CD4-positive, CD25-positive, alpha-beta regulatory T cell (primary cell): ENCODE measurements around the gene RBFOX2. TPM values are rescaled to one million over a fixed set of nuclear protein-coding genes. Genes with fewer than 3 reads are reported as not detected.

ENCODE experiments used
- ATAC-seq, 2 donors: fragments of 150-1000 bp; cut with Tn5 transposase; one replicate each; pipeline ENCODE4 v1.10.0; 2021; ENCODE audit warnings: low read depth in 2 of 2, moderate number of reproducible peaks in 2 of 2, moderate library complexity in 1 of 2
- DNase-seq, 3 donors: peaks; one replicate each; pipeline versions ENCODE4 v3.0.0 to v3.0.0-alpha.2; 2012 to 2022; ENCODE audit warnings: mixed read lengths in 1 of 3
- H3K27ac ChIP-seq: one replicate; pipeline ENCODE4 v1.7.0; 2013; ENCODE audit warnings: mild to moderate bottlenecking, low read length; ENCODE audit not compliant: insufficient read depth, poor library complexity, severe bottlenecking
- H3K27me3 ChIP-seq: one replicate; pipeline ENCODE4 v1.7.0; 2013; ENCODE audit warnings: low read length; ENCODE audit not compliant: control insufficient read depth, insufficient read depth
- H3K36me3 ChIP-seq: one replicate; pipeline ENCODE4 v1.7.0; 2013; ENCODE audit warnings: mild to moderate bottlenecking, low read length, moderate library complexity; ENCODE audit not compliant: control insufficient read depth, insufficient read depth
- H3K4me1 ChIP-seq: 2 replicates; pipeline ENCODE4 v1.7.0; 2013; ENCODE audit warnings: mild to moderate bottlenecking, low read length; ENCODE audit not compliant: insufficient read depth, control insufficient read depth, poor library complexity, severe bottlenecking
- H3K4me3 ChIP-seq: one replicate; pipeline ENCODE4 v1.7.0; 2013; ENCODE audit warnings: low read depth, mild to moderate bottlenecking, low read length, moderate library complexity
- H3K9me3 ChIP-seq, 2 experiments: 1 replicate in 1 of 2; 2 replicates in 1 of 2; pipeline ENCODE4 v1.7.0; 2013; ENCODE audit warnings: low read length in 2 of 2, mild to moderate bottlenecking in 1 of 2, moderate library complexity in 1 of 2; ENCODE audit not compliant: control insufficient read depth in 2 of 2
- H3K27ac Mint-ChIP-seq, 3 donors: one replicate each; pipeline ENCODE4 v1.8.0; 2020 to 2022; ENCODE audit warnings: mild to moderate bottlenecking in 3 of 3, mixed read lengths in 3 of 3, moderate library complexity in 2 of 3
- H3K27me3 Mint-ChIP-seq: one replicate; pipeline ENCODE4 v1.8.0; 2022; ENCODE audit warnings: mild to moderate bottlenecking, mixed read lengths
- H3K36me3 Mint-ChIP-seq: one replicate; pipeline ENCODE4 v1.8.0; 2020; ENCODE audit warnings: mixed read lengths
- H3K4me1 Mint-ChIP-seq, 4 donors: one replicate each; pipeline ENCODE4 v1.8.0; 2020 to 2022; ENCODE audit warnings: mixed read lengths in 4 of 4, mild to moderate bottlenecking in 1 of 4
- H3K4me3 Mint-ChIP-seq, 4 donors: one replicate each; pipeline ENCODE4 v1.8.0; 2020 to 2022; ENCODE audit warnings: mild to moderate bottlenecking in 4 of 4, mixed read lengths in 4 of 4, moderate library complexity in 3 of 4
- H3K9me3 Mint-ChIP-seq, 7 donors: one replicate each; pipeline ENCODE4 v1.8.0; 2020 to 2022; ENCODE audit warnings: mixed read lengths in 7 of 7, mild to moderate bottlenecking in 3 of 7, moderate library complexity in 2 of 7
- polyA plus RNA-seq, 4 donors: library from polyadenylated mRNA; unstranded; fragments of 300-500 nt; fragmentation: Illumina TruSeq; gene quantifications; one replicate each; pipeline ENCODE4 v1.2.3, GENCODE V29; 2021
- total RNA-seq: library from RNA; stranded (reverse); gene quantifications from one replicate; pipeline ENCODE4 v1.2.3, GENCODE V29; 2022

RBFOX2 gene
- total and polyA plus RNA-seq, 5 donors from 2014 or later = 0.25 to 0.52 TPM; not detected in 3

GRCh38 chr22:35852076-35852475, 176.5 kb downstream of the RBFOX2 start:
- Histone ChIP-seq H3K4me1 (no peaks in the 10 kb centered on the region), H3K36me3 (no peaks in the 10 kb centered on the region), H3K9me3 (no peaks in the 10 kb centered on the region), H3K27ac (no peak overlapping the region), H3K27me3 (no peaks in the 10 kb centered on the region), H3K4me3 (no peak overlapping the region)
- H3K4me1 Mint-ChIP-seq = no peaks in the 10 kb centered on the region
- H3K4me3 Mint-ChIP-seq = no peak overlapping the region
- H3K27me3 Mint-ChIP-seq = peaks cover 12% of the 10 kb centered on the region
- DNase-seq (no peak), ATAC-seq (no peak)
- no peaks in the 10 kb centered on the region for H3K36me3 Mint-ChIP-seq
- no peaks in the 10 kb centered on the region for H3K9me3 Mint-ChIP-seq
- no peak overlapping the region for H3K27ac Mint-ChIP-seq

- H3K4me1 ChIP-seq = no peaks in the 10 kb centered on the region
- Mint-ChIP-seq H3K36me3 (no peaks in the 10 kb centered on the region), H3K4me1 (no peaks in the 10 kb centered on the region), H3K4me3 (no peak overlapping the region), H3K27me3 (peaks cover 11% of the 10 kb centered on the region), H3K9me3 (no peaks in the 10 kb centered on the region), H3K27ac (no peak overlapping the region)
- H3K9me3 ChIP-seq = no peaks in the 10 kb centered on the region
- H3K27ac ChIP-seq = no peak overlapping the region
- H3K36me3 ChIP-seq = no peaks in the 10 kb centered on the region
- no peak for DNase-seq
- no peak for ATAC-seq
- no peak overlapping the region for H3K4me3 ChIP-seq
- H3K27me3 ChIP-seq = no peaks in the 10 kb centered on the region
Observed at GRCh38 chr22:35850831-35851230, 177.8 kb downstream of the RBFOX2 start.

GRCh38 chr22:35846804-35847203, 181.8 kb downstream of the RBFOX2 start:
- ATAC-seq (no peak), DNase-seq (no peak)
- Mint-ChIP-seq H3K9me3 (no peaks in the 10 kb centered on the region), H3K27me3 (peaks cover 39% of the 10 kb centered on the region), H3K4me1 (no peaks in the 10 kb centered on the region), H3K4me3 (no peak overlapping the region), H3K36me3 (no peaks in the 10 kb centered on the region), H3K27ac (no peak overlapping the region)
- H3K9me3 ChIP-seq = no peaks in the 10 kb centered on the region
- H3K27me3 ChIP-seq = peaks cover 6% of the 10 kb centered on the region
- H3K27ac ChIP-seq = no peak overlapping the region
- no peaks in the 10 kb centered on the region for H3K4me1 ChIP-seq
- H3K4me3 ChIP-seq = no peak overlapping the region
- H3K36me3 ChIP-seq = no peaks in the 10 kb centered on the region

GRCh38 chr22:35844886-35845285, 183.7 kb downstream of the RBFOX2 start:
- Mint-ChIP-seq H3K36me3 (no peaks in the 10 kb centered on the region), H3K4me3 (no peak overlapping the region), H3K27ac (no peak overlapping the region), H3K27me3 (peaks cover 45% of the 10 kb centered on the region), H3K9me3 (no peaks in the 10 kb centered on the region), H3K4me1 (peaks cover 0 to 4% (median 0%) of the 10 kb centered on the region in 4 donors)
- no peaks in the 10 kb centered on the region for H3K4me1 ChIP-seq
- peaks cover 7% of the 10 kb centered on the region for H3K27me3 ChIP-seq
- ATAC-seq = no peak
- no peak for DNase-seq
- H3K4me3 ChIP-seq = no peak overlapping the region
- no peaks in the 10 kb centered on the region for H3K9me3 ChIP-seq
- no peaks in the 10 kb centered on the region for H3K36me3 ChIP-seq
- no peak overlapping the region for H3K27ac ChIP-seq

GRCh38 chr22:35842954-35843353, 185.7 kb downstream of the RBFOX2 start:
- no peaks in the 10 kb centered on the region for H3K4me1 ChIP-seq
- H3K4me3 ChIP-seq = no peak overlapping the region
- Mint-ChIP-seq H3K4me1 (peaks cover 0 to 7% (median 0%) of the 10 kb centered on the region in 4 donors), H3K27me3 (peaks cover 55% of the 10 kb centered on the region), H3K27ac (no peak overlapping the region), H3K4me3 (no peak overlapping the region), H3K9me3 (no peaks in the 10 kb centered on the region), H3K36me3 (no peaks in the 10 kb centered on the region)
- no peak for ATAC-seq
- H3K27ac ChIP-seq = no peak overlapping the region
- no peaks in the 10 kb centered on the region for H3K36me3 ChIP-seq
- peaks cover 16% of the 10 kb centered on the region for H3K27me3 ChIP-seq
- no peaks in the 10 kb centered on the region for H3K9me3 ChIP-seq
- peak in 1 of 3 donors; percentile 10 for DNase-seq

- H3K27me3 Mint-ChIP-seq = peaks cover 58% of the 10 kb centered on the region
- H3K27ac Mint-ChIP-seq = no peak overlapping the region
- H3K36me3 ChIP-seq = no peaks in the 10 kb centered on the region
- no peaks in the 10 kb centered on the region for H3K36me3 Mint-ChIP-seq
- H3K9me3 Mint-ChIP-seq = no peaks in the 10 kb centered on the region
- peaks cover 16% of the 10 kb centered on the region for H3K27me3 ChIP-seq
- H3K27ac ChIP-seq = no peak overlapping the region
- no peak for DNase-seq
- H3K4me1 Mint-ChIP-seq = peaks cover 0 to 7% (median 0%) of the 10 kb centered on the region in 4 donors
- ATAC-seq = no peak
- H3K4me3 ChIP-seq = no peak overlapping the region
- no peak overlapping the region for H3K4me3 Mint-ChIP-seq
- H3K9me3 ChIP-seq = no peaks in the 10 kb centered on the region
- H3K4me1 ChIP-seq = no peaks in the 10 kb centered on the region
Observed at GRCh38 chr22:35842519-35842913, 186.1 kb downstream of the RBFOX2 start.

GRCh38 chr22:35841907-35842518, 186.6 kb downstream of the RBFOX2 start:
- ATAC-seq (no peak), DNase-seq (no peak)
- H3K27ac ChIP-seq = no peak overlapping the region
- Mint-ChIP-seq H3K27me3 (peaks cover 61% of the 10 kb centered on the region), H3K4me3 (no peak overlapping the region), H3K9me3 (no peaks in the 10 kb centered on the region), H3K4me1 (peaks cover 0 to 7% (median 0%) of the 10 kb centered on the region in 4 donors), H3K36me3 (no peaks in the 10 kb centered on the region), H3K27ac (no peak overlapping the region)
- H3K4me1 ChIP-seq = no peaks in the 10 kb centered on the region
- no peak overlapping the region for H3K4me3 ChIP-seq
- H3K9me3 ChIP-seq = no peaks in the 10 kb centered on the region
- no peaks in the 10 kb centered on the region for H3K36me3 ChIP-seq
- H3K27me3 ChIP-seq = peaks cover 20% of the 10 kb centered on the region

- Mint-ChIP-seq H3K4me1 (peaks cover 0 to 7% (median 0%) of the 10 kb centered on the region in 4 donors), H3K27me3 (peaks cover 52% of the 10 kb centered on the region), H3K27ac (no peak overlapping the region), H3K4me3 (no peak overlapping the region), H3K9me3 (no peaks in the 10 kb centered on the region), H3K36me3 (no peaks in the 10 kb centered on the region)
- peak in 1 of 3 donors; percentile 5 for DNase-seq
- no peak overlapping the region for H3K4me3 ChIP-seq
- H3K36me3 ChIP-seq = no peaks in the 10 kb centered on the region
- ATAC-seq = no peak
- no peaks in the 10 kb centered on the region for H3K4me1 ChIP-seq
- peaks cover 20% of the 10 kb centered on the region for H3K27me3 ChIP-seq
- H3K27ac ChIP-seq = no peak overlapping the region
- H3K9me3 ChIP-seq = no peaks in the 10 kb centered on the region
Observed at GRCh38 chr22:35840302-35840739, 188.3 kb downstream of the RBFOX2 start.
